NCI-H2107 (cell line): ENCODE results near the gene PILRB.
"Not testable (repeated sequence)": the region's sequence is repeated elsewhere in the genome, so short reads cannot be mapped to it uniquely, and the experiment has no call there.

Experiments used
- DNase-seq: peaks from one replicate; lab custom pipeline; 2025; lab: John Stamatoyannopoulos, UW

PILRB gene

GRCh38 chr7:100356416-100357068 is 1.4 kb upstream of the PILRB start:
- DNase-seq = no peak

- no peak for DNase-seq
Measured at GRCh38 chr7:100357131-100357561, 771 bp upstream of the PILRB start.

DNA sequence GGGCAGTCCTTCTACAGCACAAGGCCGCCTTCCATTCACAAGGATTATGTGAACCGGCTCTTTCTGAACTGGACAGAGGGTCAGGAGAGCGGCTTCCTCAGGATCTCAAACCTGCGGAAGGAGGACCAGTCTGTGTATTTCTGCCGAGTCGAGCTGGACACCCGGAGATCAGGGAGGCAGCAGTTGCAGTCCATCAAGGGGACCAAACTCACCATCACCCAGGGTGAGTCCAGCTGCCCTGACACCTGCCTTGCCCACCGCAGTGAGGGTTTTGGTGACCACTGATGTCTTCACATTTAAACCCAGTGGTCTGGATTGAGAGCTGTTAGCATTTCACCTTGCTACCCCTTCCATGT is 918 bp downstream of the PILRB start:
- DNase-seq = no peak

DNA sequence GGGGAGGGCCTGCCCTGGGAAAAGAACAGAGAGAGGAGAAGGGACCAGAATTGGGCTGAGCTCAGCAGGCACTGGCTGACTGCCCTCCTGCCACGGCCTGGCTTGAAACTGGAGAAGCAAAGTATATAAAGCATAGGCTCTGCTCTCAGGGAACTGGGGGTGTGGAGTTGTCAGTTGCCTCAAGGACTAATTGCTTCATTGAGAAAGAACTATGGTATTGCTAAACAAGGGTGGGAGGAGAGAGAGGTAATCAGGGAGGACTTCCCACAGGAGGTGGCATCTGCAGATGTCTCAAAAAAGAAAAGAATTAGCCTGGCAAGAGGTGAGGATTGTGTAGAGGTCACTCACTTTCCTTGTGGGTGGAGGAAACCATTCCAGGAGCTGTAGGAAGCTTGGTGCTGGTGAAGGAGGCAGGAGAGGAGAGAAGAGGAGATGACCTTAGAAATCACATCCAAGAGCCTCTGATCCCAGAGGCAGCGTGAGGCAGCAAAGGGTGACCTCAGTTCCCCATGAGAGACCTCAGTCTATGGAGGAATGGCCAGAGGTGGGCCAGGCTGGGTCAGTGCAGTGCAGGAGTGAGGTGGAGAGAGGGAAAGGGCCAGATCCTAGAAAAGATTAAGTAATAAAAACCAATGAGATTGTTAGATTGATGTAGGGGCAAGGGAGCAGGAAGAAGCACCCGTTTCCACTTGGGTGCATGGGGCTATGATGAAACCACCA is 2.4 kb downstream of the PILRB start:
- DNase-seq = no peak

GRCh38 chr7:100363098-100363497 is 5.2 kb downstream of the PILRB start:
- no peak for DNase-seq

DNA sequence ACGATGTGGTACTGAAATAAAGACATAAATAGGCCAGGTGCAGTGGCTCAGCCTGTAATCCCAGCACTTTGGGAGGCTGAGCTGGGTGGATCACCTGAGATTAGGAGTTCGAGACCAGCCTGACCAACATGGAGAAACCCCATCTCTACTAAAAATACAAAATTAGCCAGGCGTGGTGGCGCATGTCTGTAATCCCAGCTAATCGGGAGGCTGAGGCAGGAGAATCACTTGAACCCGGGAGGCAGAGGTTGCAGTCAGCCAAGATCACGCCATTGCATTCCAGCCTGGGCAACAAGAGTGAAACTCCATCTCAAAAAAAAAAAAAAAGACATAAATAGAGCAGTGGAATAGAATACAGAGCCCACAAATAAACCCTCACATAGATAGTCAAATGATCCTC is 5.9 kb downstream of the PILRB start:
- DNase-seq = not testable (repeated sequence)

GRCh38 chr7:100364480-100364879 is 6.6 kb downstream of the PILRB start:
- DNase-seq = no peak

DNA sequence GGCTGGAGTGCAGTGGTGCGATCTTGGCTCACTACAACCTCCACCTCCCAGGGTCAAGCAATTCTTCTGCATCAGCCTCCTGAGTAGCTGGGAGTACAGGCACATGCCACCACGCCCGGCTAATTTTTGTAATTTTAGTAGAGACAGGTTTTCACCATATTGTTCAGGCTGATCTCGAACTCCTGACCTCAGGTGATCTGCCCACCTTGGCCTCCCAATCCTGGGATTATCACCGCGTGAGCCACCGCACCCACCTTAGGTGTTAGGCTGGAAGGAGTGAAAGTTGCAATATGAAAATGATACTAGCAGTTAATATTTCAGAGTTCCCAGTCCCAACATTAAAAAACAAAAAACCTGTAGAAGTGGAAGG is 8.1 kb downstream of the PILRB start:
- not testable (repeated sequence) for DNase-seq

- DNase-seq = no peak
Measured at GRCh38 chr7:100366411-100367250, 8.7 kb downstream of the PILRB start.

- no peak for DNase-seq
Measured at GRCh38 chr7:100367251-100367620, 9.3 kb downstream of the PILRB start.

DNA sequence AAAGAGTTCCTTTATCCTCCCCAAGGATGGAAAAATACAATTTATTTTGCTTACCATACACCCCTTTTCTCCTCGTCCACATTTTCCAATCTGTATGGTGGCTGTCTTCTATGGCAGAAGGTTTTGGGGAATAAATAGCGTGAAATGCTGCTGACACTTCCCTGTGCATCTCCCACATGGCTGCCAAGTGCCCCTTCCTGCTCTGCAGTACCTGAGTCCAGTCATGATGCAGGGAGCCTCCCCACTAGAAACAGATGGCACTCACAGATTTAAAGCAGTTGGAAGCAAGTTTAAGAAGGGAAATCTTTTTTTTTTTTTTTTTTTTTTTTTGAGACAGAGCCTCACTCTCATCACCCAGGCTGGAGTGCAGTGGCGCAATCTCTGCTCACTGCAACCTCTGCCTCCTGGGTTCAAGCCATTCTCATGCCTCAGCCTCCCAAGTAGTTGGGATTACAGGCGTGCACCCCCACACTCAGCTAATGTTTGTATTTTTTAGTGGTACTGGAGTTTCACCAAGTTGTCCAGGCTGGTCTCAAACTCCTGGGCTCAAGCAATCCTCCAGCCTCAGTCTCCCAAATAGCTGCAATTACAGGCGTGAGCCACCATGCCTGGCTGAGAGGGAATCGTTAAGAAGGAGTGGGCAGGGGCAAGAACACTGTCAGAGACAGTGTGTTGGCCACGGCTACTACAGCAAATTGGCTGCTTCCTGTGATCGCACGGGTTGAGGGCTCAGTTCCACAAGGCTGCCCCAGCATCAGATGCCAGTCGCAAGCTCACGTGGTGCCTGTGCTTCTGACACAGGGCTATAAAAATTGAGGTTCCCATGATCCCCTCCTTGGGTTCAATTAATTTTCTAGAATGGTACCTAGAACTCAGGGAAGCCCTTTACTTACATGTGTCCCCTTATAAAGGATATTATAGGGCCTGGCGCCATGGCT is 10.0 kb downstream of the PILRB start:
- DNase-seq = no peak

DNA sequence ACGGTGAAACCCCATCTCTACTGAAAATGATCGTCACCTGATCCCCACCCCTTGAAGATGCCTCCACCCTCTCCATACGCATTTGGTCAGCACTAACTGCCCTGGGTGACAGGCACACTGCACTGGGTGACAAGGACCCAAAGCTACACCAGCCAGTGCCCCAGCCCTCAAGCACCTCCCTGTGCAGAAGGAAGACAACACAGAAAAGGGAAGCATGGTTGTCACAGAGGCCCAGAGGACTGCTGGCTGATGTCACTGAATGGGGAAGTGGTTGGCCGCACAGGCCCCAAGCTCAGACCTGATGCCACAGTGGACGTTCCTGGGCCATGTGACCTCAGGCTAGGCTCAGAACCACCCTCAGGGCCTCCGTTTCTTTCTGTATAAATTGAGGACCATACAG is 11.2 kb downstream of the PILRB start:
- DNase-seq = no peak

DNA sequence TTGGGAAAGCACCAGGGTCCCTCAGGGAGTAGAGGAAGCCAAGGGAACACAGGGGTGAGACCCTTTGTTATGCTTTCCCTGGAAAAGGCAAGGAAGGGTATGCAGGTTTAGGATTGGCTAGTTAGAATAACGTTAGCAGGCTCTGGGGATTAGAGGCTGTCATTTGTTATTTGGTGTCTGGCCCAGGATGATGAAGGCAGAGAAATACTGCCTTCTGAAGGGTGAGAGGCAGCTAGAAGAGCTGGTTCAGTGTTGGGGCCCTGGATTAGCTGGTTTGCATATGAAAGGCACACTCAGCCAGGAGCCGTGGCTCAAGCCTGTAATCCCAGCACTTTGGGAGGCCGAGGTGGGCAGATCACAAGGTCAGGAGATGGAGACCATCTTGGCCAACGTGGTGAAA is 12.4 kb downstream of the PILRB start:
- DNase-seq = no peak

- DNase-seq = no peak
Measured at GRCh38 chr7:100370746-100371145, 12.8 kb downstream of the PILRB start.

DNA sequence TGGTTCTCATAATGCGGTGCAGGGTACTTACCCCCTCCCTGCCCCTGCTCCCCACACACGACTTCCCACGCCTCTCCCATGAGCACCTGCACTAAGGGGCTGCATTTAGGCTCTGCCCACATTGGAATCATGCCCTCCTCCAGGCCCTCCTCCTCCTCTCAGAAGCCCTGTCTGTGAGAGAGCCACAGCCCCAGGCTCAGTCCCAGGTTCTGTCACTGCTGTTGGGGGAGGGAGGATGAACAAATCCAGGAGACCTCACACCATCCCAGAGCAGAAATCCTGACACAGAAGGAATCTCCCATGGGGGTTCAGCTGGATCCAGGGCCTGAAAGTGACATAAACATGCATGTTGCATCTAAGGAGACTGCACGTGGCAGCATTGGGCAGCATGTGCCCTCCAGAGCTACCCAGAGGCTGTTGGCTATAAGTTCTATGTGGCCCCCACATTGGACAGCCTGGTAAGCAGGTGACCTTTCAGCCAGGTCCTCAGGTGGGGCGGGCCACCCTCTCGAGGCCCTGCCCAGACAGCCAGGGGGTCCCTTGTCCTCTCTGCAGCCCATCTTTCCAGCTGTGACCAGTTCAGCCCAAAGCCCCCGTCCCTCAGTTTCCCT is 13.7 kb downstream of the PILRB start:
- no peak for DNase-seq

DNA sequence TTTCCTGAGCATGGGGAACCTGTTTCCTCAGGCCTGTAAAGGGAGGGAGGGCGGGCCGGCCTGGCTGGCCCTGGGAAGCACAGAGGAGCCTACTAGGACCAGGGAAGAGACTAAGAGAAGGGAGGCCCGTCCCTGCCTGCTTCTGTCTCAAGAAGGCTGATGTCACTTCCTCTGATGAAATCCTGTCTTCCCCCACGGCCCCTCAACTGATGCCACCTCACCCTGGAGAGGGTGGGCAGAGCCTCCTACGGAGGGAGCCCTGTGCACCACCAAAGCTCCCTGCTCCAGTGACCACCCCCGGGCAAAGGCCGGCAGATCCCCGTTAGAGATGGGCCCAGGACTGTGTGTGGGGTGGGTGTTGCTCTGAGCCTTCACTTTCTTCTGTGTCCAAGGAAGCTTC is 14.3 kb downstream of the PILRB start:
- no peak for DNase-seq

- no peak for DNase-seq
Measured at GRCh38 chr7:100372694-100373093, 14.8 kb downstream of the PILRB start.

DNA sequence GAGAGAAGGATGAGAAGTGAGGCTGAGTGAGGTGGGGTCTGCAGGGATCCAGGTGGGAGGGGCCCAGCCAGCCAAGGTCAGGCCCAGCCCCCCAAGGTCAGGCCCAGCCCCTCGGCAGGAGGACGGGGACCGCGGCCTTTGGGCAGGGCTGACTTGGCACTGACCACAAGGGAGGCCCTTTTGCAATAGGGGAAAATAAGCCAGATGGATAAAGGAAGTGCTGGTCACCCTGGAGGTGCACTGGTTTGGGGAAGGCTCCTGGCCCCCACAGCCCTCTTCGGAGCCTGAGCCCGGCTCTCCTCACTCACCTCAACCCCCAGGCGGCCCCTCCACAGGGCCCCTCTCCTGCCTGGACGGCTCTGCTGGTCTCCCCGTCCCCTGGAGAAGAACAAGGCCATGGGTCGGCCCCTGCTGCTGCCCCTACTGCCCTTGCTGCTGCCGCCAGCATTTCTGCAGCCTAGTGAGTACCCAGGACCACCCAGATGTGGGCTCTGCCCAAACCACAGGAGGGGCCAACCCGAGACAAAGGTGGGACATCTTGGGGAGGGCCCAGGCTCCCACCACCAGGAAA is 15.4 kb downstream of the PILRB start, which contains the start of gene PILRA:
Gene PILRA, plus strand, starts transcription at position 227 of the 571 bp plus-strand sequence. Its CDS starts 170 bp downstream, at position 397.
- no peak for DNase-seq

DNA sequence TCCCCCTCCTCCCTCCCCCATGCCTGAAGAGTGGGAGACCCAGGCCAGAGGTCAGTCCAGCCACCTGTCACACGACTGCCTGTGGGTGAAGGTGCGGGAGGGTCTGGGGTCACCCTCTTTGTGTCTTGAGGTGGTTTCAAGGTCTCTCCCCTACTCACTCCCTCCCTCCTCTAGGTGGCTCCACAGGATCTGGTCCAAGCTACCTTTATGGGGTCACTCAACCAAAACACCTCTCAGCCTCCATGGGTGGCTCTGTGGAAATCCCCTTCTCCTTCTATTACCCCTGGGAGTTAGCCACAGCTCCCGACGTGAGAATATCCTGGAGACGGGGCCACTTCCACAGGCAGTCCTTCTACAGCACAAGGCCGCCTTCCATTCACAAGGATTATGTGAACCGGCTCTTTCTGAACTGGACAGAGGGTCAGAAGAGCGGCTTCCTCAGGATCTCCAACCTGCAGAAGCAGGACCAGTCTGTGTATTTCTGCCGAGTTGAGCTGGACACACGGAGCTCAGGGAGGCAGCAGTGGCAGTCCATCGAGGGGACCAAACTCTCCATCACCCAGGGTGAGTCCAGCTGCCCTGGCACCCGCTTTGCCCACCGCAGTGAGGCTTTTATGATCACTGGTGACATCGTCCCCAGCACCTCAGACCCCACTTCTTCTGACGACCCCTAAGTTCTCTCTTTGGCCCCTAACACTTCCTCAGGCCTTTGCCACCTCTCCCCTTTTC is 16.1 kb downstream of the PILRB start:
- not testable (repeated sequence) for DNase-seq

DNA sequence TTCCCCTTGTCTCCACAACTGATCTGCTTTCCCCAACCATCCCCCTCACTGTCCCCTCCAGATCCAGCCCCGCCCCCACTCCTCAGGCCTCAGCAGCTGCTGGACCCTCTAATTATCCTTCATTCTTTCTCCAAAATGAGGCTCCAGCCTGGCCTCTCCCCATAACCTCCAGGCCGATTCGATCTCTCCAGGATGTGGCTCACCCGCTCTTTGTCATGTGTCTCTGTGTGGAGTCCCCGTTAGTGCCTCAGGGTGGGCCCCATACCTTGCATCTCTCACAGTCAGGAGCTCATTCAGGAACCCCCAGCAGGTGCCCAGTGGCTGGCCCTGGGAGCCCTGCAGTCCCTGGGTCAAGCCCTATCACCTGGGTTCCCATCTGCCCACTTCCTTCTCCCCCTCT is 16.7 kb downstream of the PILRB start:
- DNase-seq = no peak
